ENCODE results near the gene CCDC70. TPM values are rescaled to one million over a fixed set of nuclear protein-coding genes. Genes with fewer than 3 reads are reported as not detected.

The CCDC70 gene
- total RNA-seq, 1 experiment from 2014 or later: not detected

DNA sequence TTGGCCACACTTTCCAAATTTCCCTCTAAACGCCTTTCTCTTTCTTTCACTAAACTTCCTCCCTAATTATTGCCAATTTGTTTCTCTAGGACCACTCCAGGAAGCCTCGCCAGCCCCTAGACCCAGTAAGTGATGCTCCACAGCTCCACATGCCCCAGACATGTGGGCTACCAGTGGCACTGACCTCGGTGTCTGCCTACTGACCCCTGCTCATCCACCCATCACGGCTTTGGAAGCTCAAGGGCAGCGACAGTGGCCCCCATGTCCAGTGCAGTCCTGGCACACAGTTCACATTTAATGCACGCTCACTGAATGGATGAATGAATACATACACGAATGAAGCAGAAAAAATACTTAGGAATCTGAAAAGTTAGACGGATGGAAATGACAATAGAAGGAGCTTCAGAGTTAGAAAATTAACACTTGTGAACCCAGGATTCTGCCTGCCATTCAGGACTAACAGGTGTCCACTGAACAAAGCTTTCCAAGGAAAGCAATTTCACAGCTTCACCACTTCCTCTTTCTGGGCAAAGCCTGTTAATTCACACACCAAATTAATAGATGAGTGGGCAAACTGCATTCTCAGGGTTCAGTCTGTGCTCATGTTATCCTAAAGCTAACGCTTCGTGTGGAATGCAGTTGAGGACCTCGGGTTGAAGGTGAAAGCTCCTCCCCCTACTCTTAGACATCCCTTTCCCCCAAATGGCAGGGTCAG lies 50.9 kb downstream of the CCDC70 start:
- CTCF ChIA-PET: interaction anchor here (0.7 kb wide), 2 partner anchors 17 to 98 kb away, joined by 3 to 5 read pairs; no protein-coding TSS in a partner anchor
- Histone ChIP-seq H3K4me3 (ENCODE audit: low read length) (peak overlapping the region; percentile 28; the same call in 1 of the 2 replicates), H3K27me3 (ENCODE audit: low read length) (no peaks in the 10 kb centered on the region), H3F3A (ENCODE audit: low read length, unreplicated experiment) (no peaks in the 10 kb centered on the region), H3K9ac (ENCODE audit: low read length) (no peak overlapping the region), H2AFZ (ENCODE audit: low read length) (peak overlapping the region; percentile 53; the same call in 1 of the 2 replicates), H4K20me1 (ENCODE audit: low read length) (no peaks in the 10 kb centered on the region), H3K4me2 (ENCODE audit: low read length) (peak overlapping the region; percentile 72), H3K36me3 (ENCODE audit: low read depth, low read length) (no peaks in the 10 kb centered on the region), H3K79me2 (ENCODE audit: low read length) (no peaks in the 10 kb centered on the region), H3K9me2 (replicated peaks; ENCODE audit: low read length) (no peaks in the 10 kb centered on the region), H3K27ac (ENCODE audit: low read length) (no peak overlapping the region), H3K4me1 (ENCODE audit: insufficient read depth, low read length) (peaks cover 4% of the 10 kb centered on the region; the same call in 1 of the 2 replicates), H3K9me3 (ENCODE audit: low read length) (no peaks in the 10 kb centered on the region)
- BruUV-seq (replicated peaks): no TSS peak
- POLR2A ChIA-PET (ENCODE audit: unreplicated experiment): no interaction called here
- ATAC-seq (no peak), DNase-seq (no peak)
- TF ChIP-seq EZH2 (IDR thresholded peaks at IDR 0.05; ENCODE audit: low read length, unreplicated experiment) (no peak), EZH2phosphoT487 (IDR thresholded peaks at IDR 0.05; ENCODE audit: borderline replicate concordance, low read length) (no peak), CTCF (conservative IDR thresholded peaks at IDR 0.05; ENCODE audit: low read depth, low read length) (no peak)
- intact Hi-C loops (cut with micrococcal nuclease): loop anchor here (5.0 kb wide), 1 partner anchor 215 kb away; the partner anchor contains the start of gene NEK5

DNA sequence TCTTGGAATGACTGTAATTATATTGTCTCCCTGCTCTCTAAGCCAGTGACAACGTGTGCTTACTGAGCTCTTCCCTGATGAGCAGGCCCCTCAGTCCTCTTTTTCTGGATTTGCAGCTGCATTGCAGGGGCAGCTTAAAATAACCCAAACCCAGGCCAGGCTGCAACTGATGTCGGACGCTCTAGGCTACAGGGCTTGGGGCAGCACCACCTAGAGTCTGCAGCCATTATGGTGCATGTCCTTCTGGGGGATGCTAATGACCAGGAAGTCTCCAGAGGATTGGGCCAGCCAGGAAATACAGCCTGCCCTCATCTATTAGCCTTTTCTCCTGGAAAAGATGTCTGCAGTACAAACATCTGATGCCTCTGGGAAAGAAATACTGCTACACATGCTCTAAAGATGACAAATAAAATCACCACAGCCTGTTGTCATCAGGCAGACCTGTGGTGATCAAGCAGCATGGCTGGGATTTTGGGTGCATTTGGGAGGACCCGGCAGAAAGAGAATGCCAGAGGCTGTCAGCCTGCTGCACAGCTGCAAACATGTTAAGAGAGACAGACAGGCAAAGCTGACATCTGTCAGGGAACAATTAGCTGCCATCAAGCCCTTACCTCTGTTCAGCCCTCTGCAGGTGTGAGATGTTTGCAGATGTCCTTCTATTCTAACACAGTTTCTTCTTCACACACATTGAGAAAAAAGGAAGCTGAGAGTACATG lies 51.8 kb downstream of the CCDC70 start:
- Histone ChIP-seq H3K79me2 (ENCODE audit: low read length) (no peaks in the 10 kb centered on the region), H3K9me2 (replicated peaks; ENCODE audit: low read length) (no peaks in the 10 kb centered on the region), H3K27ac (ENCODE audit: low read length) (no peak overlapping the region), H3K4me1 (ENCODE audit: insufficient read depth, low read length) (peaks cover 4% of the 10 kb centered on the region; the same call in 1 of the 2 replicates), H4K20me1 (ENCODE audit: low read length) (no peaks in the 10 kb centered on the region), H3K9me3 (ENCODE audit: low read length) (no peaks in the 10 kb centered on the region), H3K4me2 (ENCODE audit: low read length) (no peak overlapping the region), H3K36me3 (ENCODE audit: low read depth, low read length) (no peaks in the 10 kb centered on the region), H2AFZ (ENCODE audit: low read length) (no peak overlapping the region), H3K4me3 (ENCODE audit: low read length) (no peak overlapping the region), H3K9ac (ENCODE audit: low read length) (no peak overlapping the region), H3K27me3 (ENCODE audit: low read length) (no peaks in the 10 kb centered on the region), H3F3A (ENCODE audit: low read length, unreplicated experiment) (no peaks in the 10 kb centered on the region)
- no peak for TF ChIP-seq EZH2 (IDR thresholded peaks at IDR 0.05; ENCODE audit: low read length, unreplicated experiment)
- 0 out of 2 replicates have a peak, but pooled peaks have one; percentile 7 for TF ChIP-seq CTCF (conservative IDR thresholded peaks at IDR 0.05; ENCODE audit: low read depth, low read length)
- intact Hi-C loops (cut with micrococcal nuclease): loop anchor here (5.0 kb wide), 1 partner anchor 214 kb away; the partner anchor contains the start of gene NEK5
- DNase-seq (no peak), ATAC-seq (no peak)
- ChIA-PET POLR2A (ENCODE audit: unreplicated experiment) (no interaction called here), CTCF (interaction anchor here (0.7 kb wide), 1 partner anchor 18 kb away, joined by 3 read pairs; no protein-coding TSS in a partner anchor)
- no TSS peak for BruUV-seq (replicated peaks)
